GM12878 (cell line): ENCODE data around the gene BBS9. TPM values are rescaled to one million over a fixed set of nuclear protein-coding genes. Genes with fewer than 3 reads are reported as not detected.

Experiments used
- ATAC-seq: fragments of 200-7000 bp; cut with Tn5 transposase; 3 replicates; pipeline ENCODE4 v1.9.1; 2020; ENCODE audit warnings: mild to moderate bottlenecking, moderate library complexity
- BruUV-seq: library from RNA; stranded (reverse); fragments of 400-500 nt; replicated peaks from 2 replicates; lab custom pipeline; 2021; lab: Mats Ljungman, UMichigan
- CTCF ChIA-PET: fragments of 300-600 bp; sonication (Branson Sonifier 250); formaldehyde crosslinking; extraction: SDS; loops from one replicate; lab custom pipeline; 2021; ENCODE audit warnings: inconsistent platforms; lab: Yijun Ruan, JAX
- POLR2A ChIA-PET: fragments of 350-600 bp; formaldehyde crosslinking; extraction: SDS; loops from one replicate; lab custom pipeline; 2021; ENCODE audit warnings: inconsistent platforms; lab: Charles Lee
- RAD21 ChIA-PET: fragments of 300-600 bp; sonication (Branson Sonifier 250); formaldehyde crosslinking; loops from one replicate; lab custom pipeline; 2023; ENCODE audit warnings: antibody characterized with exemption; ENCODE audit not compliant: unreplicated experiment; lab: Charles Lee
- SMC1A ChIA-PET: fragments of 300-600 bp; sonication (Branson Sonifier 250); formaldehyde crosslinking; loops from one replicate; lab custom pipeline; 2023; ENCODE audit not compliant: unreplicated experiment, uncharacterized antibody; lab: Charles Lee
- DNase-seq: peaks from one replicate; pipeline ENCODE4 v3.0.0-alpha.2; 2011; ENCODE audit warnings: low read depth, low spot score
- FAIRE-seq: peaks from 3 replicates; lab custom pipeline; 2011; peaks lifted over from hg19 to GRCh38; lab: Jason Lieb, UNC
- H2AFZ ChIP-seq: 2 replicates; pipeline ENCODE4 v1.6.0; 2011; ENCODE audit warnings: low read depth, low read length, control low read depth; ENCODE audit not compliant: control insufficient read depth
- H3K27ac ChIP-seq: 2 replicates; pipeline ENCODE4 v1.5.1; 2011; ENCODE audit warnings: control low read depth; ENCODE audit not compliant: control insufficient read depth, insufficient read depth
- H3K27me3 ChIP-seq, 2 experiments: replicated peaks in 1 of 2; 2 replicates each; pipeline versions ENCODE4 v1.6.0 to v1.6.1; 2011; ENCODE audit warnings: low read length in 1 of 2; ENCODE audit not compliant: control insufficient read depth in 2 of 2, insufficient read depth in 2 of 2
- H3K36me3 ChIP-seq, 2 experiments: 2 replicates each; pipeline ENCODE4 v1.5.1; 2011; ENCODE audit warnings: low read length in 1 of 2; ENCODE audit not compliant: control insufficient read depth in 2 of 2, insufficient read depth in 2 of 2
- H3K4me1 ChIP-seq: 2 replicates; pipeline ENCODE4 v1.6.1; 2011; ENCODE audit warnings: mild to moderate bottlenecking, low read length, moderate library complexity, mixed read lengths; ENCODE audit not compliant: control insufficient read depth, insufficient read depth
- H3K4me2 ChIP-seq: 2 replicates; pipeline ENCODE4 v1.6.0; 2011; ENCODE audit warnings: control low read depth; ENCODE audit not compliant: control insufficient read depth, insufficient read depth
- H3K4me3 ChIP-seq: fragments of 200-600 bp; sonication (generic); 2 replicates; pipeline ENCODE4 v1.5.1; 2016
- H3K79me2 ChIP-seq: 2 replicates; pipeline ENCODE4 v1.6.0; 2011; ENCODE audit warnings: low read length; ENCODE audit not compliant: control insufficient read depth, insufficient read depth
- H3K9ac ChIP-seq: 2 replicates; pipeline ENCODE4 v1.8.0; 2011; ENCODE audit warnings: low read length, control low read depth, mixed read lengths; ENCODE audit not compliant: control insufficient read depth, insufficient read depth
- H3K9me3 ChIP-seq: replicated peaks from 3 replicates; pipeline ENCODE4 v1.5.1; 2011; ENCODE audit warnings: mild to moderate bottlenecking, low read length; ENCODE audit not compliant: control insufficient read depth, insufficient read depth
- H4K20me1 ChIP-seq: 2 replicates; pipeline ENCODE4 v1.6.0; 2011; ENCODE audit not compliant: control insufficient read depth, insufficient read depth
- BMI1 ChIP-seq: fragments of 450-650 bp; IDR thresholded peaks from 2 replicates; pipeline ENCODE4 v1.6.1; 2016; ENCODE audit warnings: mild to moderate bottlenecking, moderate library complexity, borderline replicate concordance
- CHD1 ChIP-seq: IDR thresholded peaks from 2 replicates; pipeline ENCODE4 v1.6.1; 2012; ENCODE audit warnings: low read depth, low read length, improper control_type of control experiment
- E2F8 ChIP-seq: fragments of 450-650 bp; IDR thresholded peaks from 2 replicates; pipeline ENCODE4 v1.6.1; 2018; ENCODE audit warnings: mild to moderate bottlenecking, low read depth, moderate library complexity; ENCODE audit not compliant: partially characterized antibody
- IKZF2 ChIP-seq, 2 experiments: fragments of 450-650 bp; IDR thresholded peaks; 2 replicates each; pipeline ENCODE4 v1.6.1; 2017; ENCODE audit warnings: mild to moderate bottlenecking in 2 of 2, moderate library complexity in 2 of 2
- MEF2A ChIP-seq: IDR thresholded peaks from 2 replicates; pipeline ENCODE4 v1.6.1; 2011; ENCODE audit warnings: low read depth, mild to moderate bottlenecking, low read length, moderate library complexity; ENCODE audit not compliant: insufficient read depth
- SIN3A ChIP-seq: IDR thresholded peaks from 2 replicates; pipeline ENCODE4 v1.6.1; 2012; ENCODE audit warnings: low read depth, low read length, improper control_type of control experiment
- SMAD5 ChIP-seq: IDR thresholded peaks from 2 replicates; pipeline ENCODE4 v1.6.1; 2016; ENCODE audit warnings: antibody characterized with exemption, low read depth
- SP1 ChIP-seq: IDR thresholded peaks from one replicate; pipeline ENCODE4 v1.6.1; 2011; ENCODE audit warnings: low read depth, low read length
- STAT3 ChIP-seq: IDR thresholded peaks from 2 replicates; pipeline ENCODE4 v1.6.1; 2011; ENCODE audit warnings: low read depth, low read length, improper control_type of control experiment
- TAF1 ChIP-seq: IDR thresholded peaks from 2 replicates; pipeline ENCODE4 v1.6.1; 2011; ENCODE audit warnings: mild to moderate bottlenecking, low read depth, low read length, borderline replicate concordance
- ZNF274 ChIP-seq: IDR thresholded peaks from one replicate; pipeline ENCODE4 v1.8.0; 2011; ENCODE audit not compliant: insufficient read length, insufficient read depth
- WGBS: methylation state at CpG from one replicate; pipeline ENCODE4 v1.1.6; 2016; ENCODE audit warnings: low lambda C conversion rate; ENCODE audit not compliant: insufficient replicate concordance, insufficient coverage; ENCODE audit errors: missing lambda C conversion rate; 5-methylcytosine and 5-hydroxymethylcytosine counted together
- in situ Hi-C: fragments of 300-500 bp; cut with MboI; formaldehyde crosslinking; loops from 9 replicates; pipeline ENCODE4 v1.14.3; 2018; ENCODE audit warnings: mixed read lengths
- intact Hi-C: fragments of 100-400 bp; cut with micrococcal nuclease; formaldehyde crosslinking; loops from one replicate; pipeline ENCODE4 v1.14.2; 2022; ENCODE audit not compliant: unreplicated experiment
- polyA plus RNA-seq, 11 experiments: library from polyadenylated mRNA; depleted of rRNA in 4 of 11; unstranded in 6 of 11; stranded (reverse) in 5 of 11; fragments of >200 nt; fragmentation: Nextera tagmentation in 4 of 11; fragmentation: Illumina TruSeq in 1 of 11; extraction: Ambion mirVana in 4 of 11; extraction: Trizol in 1 of 11; gene quantifications; 1 replicate in 1 of 11; 2 replicates in 10 of 11; pipeline versions ENCODE4 v1.2.1 to v1.2.3, GENCODE V29; 2011 to 2016; ENCODE audit warnings: inconsistent platforms in 2 of 11, missing spikeins in 2 of 11, low read depth in 1 of 11
- total RNA-seq, 4 experiments: library from RNA; depleted of rRNA in 3 of 4; stranded (reverse); fragments of >200 nt in 3 of 4; fragmentation: Illumina TruSeq in 1 of 4; extraction: Trizol in 1 of 4; gene quantifications; 2 replicates each; pipeline versions ENCODE4 v1.2.1 to v1.2.3, GENCODE V29; 2013 to 2021

BBS9 gene
- total and polyA plus RNA-seq, 10 of the 15 experiments (the other 5 are each of a cell fraction or from before 2014, with no cell fraction given), result 1.2 to 5.6 (median 2.3) TPM

- ChIA-PET POLR2A (interaction anchor here (0.5 kb wide), 1 partner anchor 16 kb away, joined by 3 read pairs; no protein-coding TSS in a partner anchor), CTCF (interaction anchor here (4.5 kb wide), 1 partner anchor 20 kb away, joined by 14 read pairs; no protein-coding TSS in a partner anchor)
Observed at GRCh38 chr7:33087356-33087755, 42.0 kb upstream of the BBS9 start.

More at GRCh38 chr7:33087356-33087755, 42.0 kb upstream of the BBS9 start:
- Histone ChIP-seq H3K27ac (no peak overlapping the region), H3K9ac (no peak overlapping the region), H3K4me2 (no peak overlapping the region), H4K20me1 (no peaks in the 10 kb centered on the region), H3K4me3 (no peak overlapping the region), H3K79me2 (no peaks in the 10 kb centered on the region), H3K36me3 (no peaks in the 10 kb centered on the region), H3K9me3 (no peaks in the 10 kb centered on the region), H3K4me1 (no peaks in the 10 kb centered on the region), H2AFZ (no peak overlapping the region), H3K27me3 (no peaks in the 10 kb centered on the region)
- WGBS, result 24% methylated on average over 2 of the region's 2 CpGs
- intact Hi-C loops (no loop called here), in situ Hi-C loops (no loop called here)
- no TSS peak for BruUV-seq
- ATAC-seq (no peak), FAIRE-seq (no peak), DNase-seq (no peak)
- SMC1A ChIA-PET, result no interaction called here
- RAD21 ChIA-PET, result no interaction called here
- TF ChIP-seq TAF1 (no peak), SIN3A (no peak), STAT3 (no peak), MEF2A (no peak), IKZF2 (IDR thresholded peaks at IDR 0.05) (no peak), BMI1 (no peak), SMAD5 (no peak), ZNF274 (no peak), CHD1 (no peak), SP1 (no peak), E2F8 (no peak)
